Measurements from ENCODE around the gene IDUA. TPM values are rescaled to one million over a fixed set of nuclear protein-coding genes. Genes with fewer than 3 reads are reported as not detected.

Gene IDUA
- total RNA-seq, 1 donor from 2014 or later, result 32.9 TPM

DNA sequence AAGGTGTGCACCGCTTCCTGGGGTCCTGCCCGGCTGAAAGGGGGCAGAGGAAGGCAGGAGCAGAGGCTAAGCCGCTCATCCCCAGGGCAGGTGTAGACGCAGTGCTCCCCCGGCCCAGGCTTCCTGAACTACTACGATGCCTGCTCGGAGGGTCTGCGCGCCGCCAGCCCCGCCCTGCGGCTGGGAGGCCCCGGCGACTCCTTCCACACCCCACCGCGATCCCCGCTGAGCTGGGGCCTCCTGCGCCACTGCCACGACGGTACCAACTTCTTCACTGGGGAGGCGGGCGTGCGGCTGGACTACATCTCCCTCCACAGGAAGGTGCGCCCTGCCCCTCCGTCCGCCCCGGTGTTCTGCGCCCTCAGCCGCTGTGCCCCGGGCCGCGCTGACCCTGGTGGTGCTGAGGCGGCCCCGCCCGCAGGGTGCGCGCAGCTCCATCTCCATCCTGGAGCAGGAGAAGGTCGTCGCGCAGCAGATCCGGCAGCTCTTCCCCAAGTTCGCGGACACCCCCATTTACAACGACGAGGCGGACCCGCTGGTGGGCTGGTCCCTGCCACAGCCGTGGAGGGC, 14.8 kb downstream of the IDUA start:
- H3K27me3 Mint-ChIP-seq, result peaks cover 31% of the 10 kb centered on the region

DNA sequence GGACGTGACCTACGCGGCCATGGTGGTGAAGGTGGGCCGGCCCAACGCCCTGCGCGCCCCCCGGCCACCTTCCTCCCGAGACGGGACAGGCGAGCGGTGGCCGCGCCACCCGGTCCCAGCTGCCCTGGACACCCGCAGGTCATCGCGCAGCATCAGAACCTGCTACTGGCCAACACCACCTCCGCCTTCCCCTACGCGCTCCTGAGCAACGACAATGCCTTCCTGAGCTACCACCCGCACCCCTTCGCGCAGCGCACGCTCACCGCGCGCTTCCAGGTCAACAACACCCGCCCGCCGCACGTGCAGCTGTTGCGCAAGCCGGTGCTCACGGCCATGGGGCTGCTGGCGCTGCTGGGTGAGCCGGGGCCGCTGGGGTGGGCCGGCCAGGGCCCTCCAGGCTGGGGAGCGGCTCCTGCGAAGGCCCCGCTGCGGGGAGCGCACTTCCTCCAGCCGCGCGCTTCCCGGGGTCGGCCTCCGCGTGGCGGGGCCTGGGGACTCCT, 15.3 kb downstream of the IDUA start:
- CTCF ChIA-PET, result no interaction called here
- Mint-ChIP-seq H3K4me1 (peaks cover 28% of the 10 kb centered on the region), H3K27me3 (peaks cover 32% of the 10 kb centered on the region), H3K9me3 (no peaks in the 10 kb centered on the region), H3K4me3 (no peak overlapping the region), H3K36me3 (ENCODE audit: low read depth) (no peaks in the 10 kb centered on the region), H3K27ac (no peak overlapping the region)
- intact Hi-C loops (cut with micrococcal nuclease), result no loop called here
- DNase-seq (no peak), ATAC-seq (ENCODE audit: low read depth) (no peak)
- TF ChIP-seq, protein P1, sequence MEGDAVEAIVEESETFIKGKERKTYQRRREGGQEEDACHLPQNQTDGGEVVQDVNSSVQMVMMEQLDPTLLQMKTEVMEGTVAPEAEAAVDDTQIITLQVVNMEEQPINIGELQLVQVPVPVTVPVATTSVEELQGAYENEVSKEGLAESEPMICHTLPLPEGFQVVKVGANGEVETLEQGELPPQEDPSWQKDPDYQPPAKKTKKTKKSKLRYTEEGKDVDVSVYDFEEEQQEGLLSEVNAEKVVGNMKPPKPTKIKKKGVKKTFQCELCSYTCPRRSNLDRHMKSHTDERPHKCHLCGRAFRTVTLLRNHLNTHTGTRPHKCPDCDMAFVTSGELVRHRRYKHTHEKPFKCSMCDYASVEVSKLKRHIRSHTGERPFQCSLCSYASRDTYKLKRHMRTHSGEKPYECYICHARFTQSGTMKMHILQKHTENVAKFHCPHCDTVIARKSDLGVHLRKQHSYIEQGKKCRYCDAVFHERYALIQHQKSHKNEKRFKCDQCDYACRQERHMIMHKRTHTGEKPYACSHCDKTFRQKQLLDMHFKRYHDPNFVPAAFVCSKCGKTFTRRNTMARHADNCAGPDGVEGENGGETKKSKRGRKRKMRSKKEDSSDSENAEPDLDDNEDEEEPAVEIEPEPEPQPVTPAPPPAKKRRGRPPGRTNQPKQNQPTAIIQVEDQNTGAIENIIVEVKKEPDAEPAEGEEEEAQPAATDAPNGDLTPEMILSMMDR (IDR thresholded peaks at IDR 0.05), result no peak
- POLR2A ChIA-PET, result interaction anchor here (0.6 kb wide), 1 partner anchor 117 kb away, joined by 6 read pairs; no protein-coding TSS in a partner anchor

More for the DNA sequence above, 14.8 kb downstream of the IDUA start:
- Mint-ChIP-seq H3K27ac (no peak overlapping the region), H3K9me3 (no peaks in the 10 kb centered on the region), H3K4me1 (peaks cover 31% of the 10 kb centered on the region), H3K36me3 (ENCODE audit: low read depth) (no peaks in the 10 kb centered on the region), H3K4me3 (no peak overlapping the region)
- CTCF ChIA-PET, result no interaction called here
- TF ChIP-seq, protein P1 (IDR thresholded peaks at IDR 0.05), result no peak
- DNase-seq (no peak), ATAC-seq (ENCODE audit: low read depth) (no peak)
- POLR2A ChIA-PET, result no interaction called here
- intact Hi-C loops (cut with micrococcal nuclease), result no loop called here

DNA sequence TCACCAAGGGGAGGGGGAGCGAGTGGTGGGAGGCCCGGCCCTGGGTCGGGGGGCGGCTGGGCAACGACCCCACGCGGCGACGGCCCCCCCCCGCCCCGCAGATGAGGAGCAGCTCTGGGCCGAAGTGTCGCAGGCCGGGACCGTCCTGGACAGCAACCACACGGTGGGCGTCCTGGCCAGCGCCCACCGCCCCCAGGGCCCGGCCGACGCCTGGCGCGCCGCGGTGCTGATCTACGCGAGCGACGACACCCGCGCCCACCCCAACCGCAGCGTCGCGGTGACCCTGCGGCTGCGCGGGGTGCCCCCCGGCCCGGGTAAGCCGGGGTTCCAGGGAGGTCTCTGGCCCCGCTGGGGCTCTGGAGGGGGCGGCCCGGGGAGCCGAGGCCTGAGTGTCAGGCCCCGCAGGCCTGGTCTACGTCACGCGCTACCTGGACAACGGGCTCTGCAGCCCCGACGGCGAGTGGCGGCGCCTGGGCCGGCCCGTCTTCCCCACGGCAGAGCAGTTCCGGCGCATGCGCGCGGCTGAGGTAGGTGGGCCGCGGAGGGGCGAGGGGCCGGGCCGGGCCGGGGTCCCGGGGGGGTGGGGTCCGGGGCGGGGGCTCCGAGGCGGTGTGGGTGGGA, 15.9 kb downstream of the IDUA start:
- no peaks in the 10 kb centered on the region for H3K9me3 Mint-ChIP-seq
- no peak for ATAC-seq (ENCODE audit: low read depth)

DNA sequence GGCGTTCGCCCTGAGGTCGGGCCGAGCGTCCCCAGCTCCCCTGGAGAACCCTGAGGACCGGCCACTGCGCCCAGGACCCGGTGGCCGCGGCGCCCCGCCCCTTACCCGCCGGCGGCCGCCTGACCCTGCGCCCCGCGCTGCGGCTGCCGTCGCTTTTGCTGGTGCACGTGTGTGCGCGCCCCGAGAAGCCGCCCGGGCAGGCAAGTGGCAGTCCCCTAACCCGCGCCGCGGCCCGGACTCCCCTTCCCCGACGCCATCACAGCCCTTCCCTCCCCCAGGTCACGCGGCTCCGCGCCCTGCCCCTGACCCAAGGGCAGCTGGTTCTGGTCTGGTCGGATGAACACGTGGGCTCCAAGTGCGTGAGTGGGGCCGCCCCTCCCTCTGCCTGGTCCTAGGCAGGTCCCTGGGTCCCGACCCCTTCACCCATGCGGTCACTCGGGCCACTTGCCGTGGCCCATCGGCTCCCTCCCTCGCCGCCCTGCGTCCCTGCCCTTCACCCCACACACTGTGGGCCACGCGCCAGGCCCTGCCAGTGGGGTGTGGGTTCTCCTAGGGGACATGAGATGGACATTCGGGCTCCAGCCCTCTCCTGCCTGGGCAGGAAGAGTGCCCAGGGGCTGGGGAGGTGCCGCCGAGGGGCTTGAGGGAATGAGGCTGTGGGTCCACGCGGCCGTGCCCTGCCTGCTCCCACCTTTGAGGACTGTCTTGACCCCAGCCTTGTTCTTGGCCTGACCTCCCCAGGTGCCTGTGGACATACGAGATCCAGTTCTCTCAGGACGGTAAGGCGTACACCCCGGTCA, 16.6 kb downstream of the IDUA start:
- Mint-ChIP-seq H3K4me1 (peaks cover 21% of the 10 kb centered on the region), H3K27ac (no peak overlapping the region), H3K36me3 (ENCODE audit: low read depth) (no peaks in the 10 kb centered on the region), H3K27me3 (peaks cover 36% of the 10 kb centered on the region), H3K4me3 (no peak overlapping the region), H3K9me3 (no peaks in the 10 kb centered on the region)
- TF ChIP-seq, protein P1 (IDR thresholded peaks at IDR 0.05), result no peak
- ATAC-seq (ENCODE audit: low read depth) (no peak), DNase-seq (no peak)
- ChIA-PET POLR2A (no interaction called here), CTCF (no interaction called here)
- intact Hi-C loops (cut with micrococcal nuclease), result no loop called here

More for the DNA sequence above, 15.9 kb downstream of the IDUA start:
- no peak for DNase-seq
- POLR2A ChIA-PET, result interaction anchor here (0.6 kb wide), 1 partner anchor 117 kb away, joined by 6 read pairs; no protein-coding TSS in a partner anchor
- H3K36me3 Mint-ChIP-seq (ENCODE audit: low read depth), result no peaks in the 10 kb centered on the region
- no peak overlapping the region for H3K27ac Mint-ChIP-seq
- H3K4me3 Mint-ChIP-seq, result no peak overlapping the region
- H3K4me1 Mint-ChIP-seq, result peaks cover 28% of the 10 kb centered on the region
- CTCF ChIA-PET, result no interaction called here
- TF ChIP-seq, protein P1 (IDR thresholded peaks at IDR 0.05), result no peak
- H3K27me3 Mint-ChIP-seq, result peaks cover 34% of the 10 kb centered on the region
- intact Hi-C loops (cut with micrococcal nuclease), result no loop called here

DNA sequence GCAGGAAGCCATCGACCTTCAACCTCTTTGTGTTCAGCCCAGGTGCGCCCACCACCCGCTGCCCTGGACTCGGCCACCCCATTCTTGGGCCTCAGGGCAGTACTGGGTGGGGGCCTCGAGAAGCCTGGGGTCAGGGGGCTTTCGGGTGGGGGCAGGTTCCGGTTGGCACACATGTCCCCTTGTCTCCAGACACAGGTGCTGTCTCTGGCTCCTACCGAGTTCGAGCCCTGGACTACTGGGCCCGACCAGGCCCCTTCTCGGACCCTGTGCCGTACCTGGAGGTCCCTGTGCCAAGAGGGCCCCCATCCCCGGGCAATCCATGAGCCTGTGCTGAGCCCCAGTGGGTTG, 17.2 kb downstream of the IDUA start:
- Mint-ChIP-seq H3K27me3 (peaks cover 35% of the 10 kb centered on the region), H3K9me3 (no peaks in the 10 kb centered on the region), H3K27ac (no peak overlapping the region), H3K4me1 (peaks cover 22% of the 10 kb centered on the region), H3K4me3 (no peak overlapping the region), H3K36me3 (ENCODE audit: low read depth) (no peaks in the 10 kb centered on the region)
- intact Hi-C loops (cut with micrococcal nuclease), result no loop called here
- DNase-seq (no peak), ATAC-seq (ENCODE audit: low read depth) (no peak)
- TF ChIP-seq, protein P1 (IDR thresholded peaks at IDR 0.05), result no peak
- CTCF ChIA-PET, result no interaction called here
- POLR2A ChIA-PET, result no interaction called here
